NCI-H446 treated with DMSO at 0.1 percent for 48 hours (cell line): ENCODE results near the gene IGF2BP3.
"Not testable (repeated sequence)": the region's sequence is repeated elsewhere in the genome, so short reads cannot be mapped to it uniquely, and the experiment has no call there.

Experiments
- DNase-seq: peaks from one replicate; lab custom pipeline; 2025; lab: John Stamatoyannopoulos, UW

Gene IGF2BP3

GRCh38 chr7:23470330-23471105 lies at the start of gene IGF2BP3:
IGF2BP3 (minus strand) TSS chr7:23470491; CDS start chr7:23470110, 381 bp downstream.
- DNase-seq, result peak; percentile 98

DNA sequence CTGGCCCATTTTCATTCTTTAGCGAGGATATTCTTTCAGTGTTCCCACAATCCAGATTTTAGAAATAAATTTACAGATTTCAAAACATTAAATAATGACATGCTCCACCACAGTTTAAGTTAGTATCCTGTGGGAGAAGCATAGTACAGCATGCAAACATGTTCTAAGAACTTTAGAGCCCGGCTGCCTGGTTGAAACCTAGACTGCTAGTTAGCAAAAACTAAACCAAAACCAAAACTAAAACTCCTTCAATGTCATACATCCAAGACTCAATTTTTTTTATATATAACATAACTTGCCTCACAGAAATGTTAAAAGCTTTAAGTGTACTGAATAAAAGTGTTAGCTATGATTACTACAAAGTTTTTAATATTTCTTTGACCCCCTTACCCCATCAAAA lies 44.5 kb upstream of the IGF2BP3 start:
- no peak for DNase-seq

GRCh38 chr7:23513746-23514145 lies 43.5 kb upstream of the IGF2BP3 start:
- not testable (repeated sequence) for DNase-seq

- DNase-seq, result no peak
Observed at GRCh38 chr7:23494009-23494408, 23.7 kb upstream of the IGF2BP3 start.

- DNase-seq, result no peak
Observed at GRCh38 chr7:23491502-23491901, 21.2 kb upstream of the IGF2BP3 start.

GRCh38 chr7:23490357-23491135 lies 20.3 kb upstream of the IGF2BP3 start:
- no peak for DNase-seq

GRCh38 chr7:23488714-23489113 lies 18.4 kb upstream of the IGF2BP3 start:
- DNase-seq, result not testable (repeated sequence)

- no peak for DNase-seq
Observed at GRCh38 chr7:23487670-23488069, 17.4 kb upstream of the IGF2BP3 start.

GRCh38 chr7:23486002-23486773 lies 15.9 kb upstream of the IGF2BP3 start:
- DNase-seq, result no peak

DNA sequence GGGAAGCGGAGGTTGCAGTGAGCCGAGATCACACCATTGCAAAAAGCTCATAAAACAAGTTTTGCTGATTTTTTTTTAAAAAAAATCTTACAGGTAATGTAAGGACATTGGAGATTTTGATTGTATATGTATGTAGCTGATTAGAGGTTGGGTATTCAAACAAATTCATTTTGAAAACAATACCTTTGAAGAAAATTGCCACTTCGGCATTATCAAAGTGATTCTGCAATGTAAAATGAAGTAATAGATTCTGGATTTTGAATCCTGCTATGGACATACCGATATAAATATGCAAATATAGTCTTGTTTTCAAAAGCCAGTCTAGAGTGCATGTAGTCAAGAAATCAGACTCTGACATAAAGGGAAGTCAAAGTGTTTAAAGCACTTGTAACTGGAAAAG lies 12.4 kb upstream of the IGF2BP3 start:
- DNase-seq, result no peak

DNA sequence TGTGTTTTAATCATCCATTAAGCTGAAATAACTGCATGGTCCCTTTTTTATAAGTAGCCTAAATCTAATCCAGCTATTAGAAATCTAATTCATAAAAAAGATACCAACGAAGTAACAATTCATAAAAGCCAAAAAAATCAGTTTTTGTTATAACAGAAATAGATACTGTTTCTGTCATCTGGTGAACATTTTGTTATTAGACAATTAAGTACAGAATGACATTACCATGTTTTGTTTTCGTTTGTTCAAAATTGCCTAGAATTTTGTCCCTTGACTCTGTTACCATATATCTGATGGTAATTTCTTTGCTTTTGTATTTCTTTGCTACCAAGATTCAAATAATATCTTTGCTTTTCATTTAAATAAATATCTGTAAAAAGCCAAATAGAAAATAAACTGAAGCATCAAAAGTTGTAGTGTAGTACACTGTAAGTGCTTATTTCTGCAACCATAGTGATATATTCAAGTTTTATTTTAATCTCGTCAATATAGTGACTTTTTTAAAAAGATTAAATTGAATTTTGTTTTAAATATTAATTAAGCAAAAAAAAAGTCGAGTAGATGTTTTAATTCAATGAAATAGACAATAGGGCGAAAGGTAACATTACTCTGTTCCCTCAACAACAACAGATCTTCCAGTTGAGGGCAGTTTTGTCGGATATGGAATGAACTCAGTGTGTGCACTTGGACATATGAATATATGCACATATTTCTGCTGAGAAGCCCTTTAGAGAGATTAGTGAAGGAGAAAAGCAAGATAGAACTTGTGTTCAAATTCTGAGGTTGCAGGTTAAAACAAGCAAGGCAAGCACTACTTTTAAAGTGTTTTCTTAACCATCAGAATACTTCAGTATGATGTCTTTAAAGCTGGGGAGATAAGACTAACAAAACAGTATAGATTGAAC lies 7.9 kb upstream of the IGF2BP3 start:
- DNase-seq, result no peak

DNA sequence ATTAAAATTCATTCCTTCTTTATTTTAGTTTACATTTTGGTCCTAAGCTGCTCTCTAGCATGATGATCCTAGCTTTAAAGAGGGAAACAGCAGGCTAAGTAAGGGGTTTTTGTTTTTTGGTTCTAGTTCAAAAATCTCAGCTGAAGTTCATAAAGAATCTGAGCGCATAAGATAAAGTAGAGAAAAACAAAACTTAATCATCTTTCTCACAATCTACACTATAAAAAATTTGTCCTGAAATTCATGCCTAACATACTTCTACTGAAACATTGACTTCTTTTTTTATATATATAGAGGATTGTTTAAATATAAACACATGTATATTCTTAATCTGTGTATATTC lies 6.8 kb upstream of the IGF2BP3 start:
- no peak for DNase-seq

DNA sequence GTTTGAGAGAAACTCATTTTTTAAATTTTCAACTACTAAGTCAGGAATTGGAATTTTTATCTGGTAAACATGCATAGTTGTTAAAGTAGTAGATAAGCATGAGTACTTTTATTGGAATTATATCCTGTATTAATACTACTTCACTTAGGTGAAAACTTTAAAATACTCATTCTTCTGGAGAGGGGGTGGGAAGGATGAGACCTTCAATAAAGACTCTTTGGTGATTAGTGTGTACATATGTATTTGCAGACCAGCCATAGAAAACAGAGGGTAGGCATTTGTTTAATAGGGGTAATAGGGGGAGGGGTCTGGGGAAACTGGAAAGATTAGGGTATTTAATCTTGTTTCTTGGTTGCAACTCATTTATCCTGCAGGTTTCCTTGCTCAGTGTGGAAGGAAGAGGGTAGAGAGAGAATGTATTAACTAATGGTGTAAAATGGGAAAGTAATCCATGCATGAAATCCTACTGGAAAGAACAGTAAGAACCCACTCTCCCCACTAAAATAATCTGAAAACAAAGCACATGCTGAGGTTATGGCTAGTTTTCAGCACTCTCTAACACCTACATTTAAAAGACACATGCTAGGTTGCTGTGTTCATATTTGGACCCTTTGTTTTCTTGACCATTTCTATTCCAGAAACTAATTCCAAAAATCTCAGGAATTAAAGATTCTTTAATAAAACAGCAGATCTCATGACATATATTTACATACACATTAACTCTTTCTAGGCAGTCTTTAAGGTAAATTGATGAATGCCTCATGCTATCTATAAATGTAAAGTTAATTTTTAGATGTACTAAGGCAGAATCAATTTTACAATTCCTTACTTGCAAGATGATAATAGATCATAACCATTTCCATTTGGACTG lies 6.2 kb upstream of the IGF2BP3 start:
- no peak for DNase-seq

GRCh38 chr7:23475576-23475839 lies 5.2 kb upstream of the IGF2BP3 start:
- DNase-seq, result no peak

GRCh38 chr7:23474829-23475575 lies 4.7 kb upstream of the IGF2BP3 start:
- DNase-seq, result no peak

- DNase-seq, result peak; percentile 99
Observed at GRCh38 chr7:23474094-23474828, 4.0 kb upstream of the IGF2BP3 start.

- DNase-seq, result peak; percentile 61
Observed at GRCh38 chr7:23473844-23474093, 3.5 kb upstream of the IGF2BP3 start.

GRCh38 chr7:23472956-23473843 lies 2.9 kb upstream of the IGF2BP3 start:
- DNase-seq, result no peak

- no peak for DNase-seq
Observed at GRCh38 chr7:23472556-23472955, 2.3 kb upstream of the IGF2BP3 start.
